ENCODE data around the gene ERVFRD-1. TPM values are rescaled to one million over a fixed set of nuclear protein-coding genes. Genes with fewer than 3 reads are reported as not detected.
"Not testable (repeated sequence)": the region's sequence is repeated elsewhere in the genome, so short reads cannot be mapped to it uniquely, and the experiment has no call there.

Gene ERVFRD-1
- total RNA-seq, 1 donor: 0.10 TPM

DNA sequence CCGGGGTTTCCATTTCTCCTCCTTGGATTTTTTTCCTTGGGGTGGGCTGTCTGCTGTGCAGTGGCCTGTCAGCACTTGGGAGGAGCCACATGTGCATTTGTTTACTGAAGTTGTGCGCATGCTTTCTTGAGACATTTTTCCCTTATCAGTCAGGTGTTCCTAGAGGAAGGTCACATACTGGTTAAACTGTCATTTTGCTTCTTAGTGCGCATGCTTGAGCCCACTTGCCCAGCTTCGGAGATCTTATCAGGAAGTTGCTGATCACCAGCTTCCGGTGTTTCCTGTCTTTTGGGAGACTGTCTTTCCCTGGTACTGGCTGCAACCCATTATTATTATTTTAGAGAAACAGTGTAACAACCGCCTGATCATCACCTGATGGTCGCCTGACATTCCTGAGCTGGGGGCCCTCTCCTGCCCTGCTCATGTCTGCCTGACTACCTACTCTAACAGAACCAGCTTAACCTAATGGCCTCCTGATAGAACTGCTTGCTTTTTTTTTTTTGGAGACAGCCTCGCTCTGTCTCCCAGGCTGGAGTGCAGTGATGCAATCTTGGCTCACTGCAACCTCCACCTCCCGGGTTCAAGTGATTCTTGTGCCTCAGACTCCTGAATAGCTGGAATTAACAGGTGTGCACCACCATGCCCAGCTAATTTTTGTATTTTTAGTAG is 378 bp upstream of the ERVFRD-1 start:
- Histone ChIP-seq H3K27me3 (ENCODE audit: insufficient read depth, low read length) (no peaks in the 10 kb centered on the region), H3K4me3 (ENCODE audit: low read length) (no peak overlapping the region), H3K4me1 (ENCODE audit: insufficient read depth, low read length) (peaks cover 14% of the 10 kb centered on the region), H3K9me3 (ENCODE audit: low read depth, low read length) (no peaks in the 10 kb centered on the region)

DNA sequence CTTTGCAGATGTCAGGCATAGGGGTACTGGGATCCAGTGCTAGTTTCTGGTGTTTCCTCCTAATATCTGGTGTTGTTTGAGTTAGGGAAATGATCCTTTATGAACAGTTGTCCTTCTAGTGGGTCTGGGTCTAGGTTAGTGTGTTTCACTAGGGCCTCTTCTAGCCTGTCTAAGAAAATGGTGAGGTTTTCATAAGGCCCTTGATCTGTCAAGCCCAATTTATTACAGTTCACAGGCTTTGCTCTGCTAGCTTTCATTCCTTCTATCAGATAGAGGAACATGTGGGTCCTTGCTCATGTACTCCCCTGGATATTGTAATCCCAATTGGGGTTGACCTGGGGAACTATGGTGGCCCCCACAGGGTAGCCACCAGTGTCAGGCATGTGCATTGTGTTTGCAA is 2.8 kb downstream of the ERVFRD-1 start:
- H3K27me3 ChIP-seq (ENCODE audit: insufficient read depth, low read length): no peaks in the 10 kb centered on the region
- H3K9me3 ChIP-seq (ENCODE audit: low read depth, low read length): no peaks in the 10 kb centered on the region
- peaks cover 14% of the 10 kb centered on the region for H3K4me1 ChIP-seq (ENCODE audit: insufficient read depth, low read length)
- no peak overlapping the region for H3K4me3 ChIP-seq (ENCODE audit: low read length)

DNA sequence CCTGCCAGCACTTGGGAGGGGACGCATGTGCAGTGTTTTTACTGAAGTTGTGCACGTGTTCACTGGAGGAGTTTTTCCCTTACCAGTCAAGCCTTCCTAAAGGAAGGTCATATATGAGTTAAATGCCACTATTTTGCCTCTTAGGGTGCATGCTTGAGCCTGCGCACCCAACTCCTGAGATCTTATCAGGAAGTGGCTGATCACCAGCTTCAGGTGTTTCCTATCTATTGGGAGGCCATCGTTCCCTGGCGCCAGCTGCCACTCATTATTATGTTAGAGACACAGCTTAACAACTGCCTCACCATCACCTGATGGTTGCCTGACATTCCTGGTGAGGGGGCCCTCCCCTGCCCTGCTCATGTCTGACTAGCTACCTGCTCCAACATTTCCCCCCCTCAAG is 8.5 kb downstream of the ERVFRD-1 start:
- Histone ChIP-seq H3K4me3 (ENCODE audit: low read length) (no peak overlapping the region), H3K9me3 (ENCODE audit: low read depth, low read length) (no peaks in the 10 kb centered on the region), H3K4me1 (ENCODE audit: insufficient read depth, low read length) (no peaks in the 10 kb centered on the region), H3K27me3 (ENCODE audit: insufficient read depth, low read length) (no peaks in the 10 kb centered on the region)

DNA sequence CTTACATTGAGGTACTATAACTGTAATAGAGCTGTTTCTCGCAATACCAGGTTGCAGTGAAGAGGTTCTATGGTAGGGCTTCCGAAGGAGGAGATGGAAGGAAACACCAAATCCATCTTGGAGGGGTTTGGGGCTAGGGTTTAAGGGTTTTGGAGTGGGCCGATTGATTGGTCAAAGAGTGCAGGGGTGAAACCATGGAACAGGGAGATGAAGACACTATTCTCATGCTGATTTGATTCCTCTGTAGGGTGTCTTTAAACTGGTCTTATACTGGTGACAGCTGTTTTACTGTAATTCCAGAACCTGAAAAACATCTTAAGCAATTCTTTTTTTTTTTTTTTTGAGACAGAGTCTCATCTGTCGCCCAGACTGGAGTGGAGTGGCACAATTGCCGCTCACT is 10.1 kb downstream of the ERVFRD-1 start:
- Histone ChIP-seq H3K4me1 (ENCODE audit: insufficient read depth, low read length) (peaks cover under 1% of the 10 kb centered on the region), H3K4me3 (ENCODE audit: low read length) (no peak overlapping the region), H3K27me3 (ENCODE audit: insufficient read depth, low read length) (no peaks in the 10 kb centered on the region), H3K9me3 (ENCODE audit: low read depth, low read length) (no peaks in the 10 kb centered on the region)

DNA sequence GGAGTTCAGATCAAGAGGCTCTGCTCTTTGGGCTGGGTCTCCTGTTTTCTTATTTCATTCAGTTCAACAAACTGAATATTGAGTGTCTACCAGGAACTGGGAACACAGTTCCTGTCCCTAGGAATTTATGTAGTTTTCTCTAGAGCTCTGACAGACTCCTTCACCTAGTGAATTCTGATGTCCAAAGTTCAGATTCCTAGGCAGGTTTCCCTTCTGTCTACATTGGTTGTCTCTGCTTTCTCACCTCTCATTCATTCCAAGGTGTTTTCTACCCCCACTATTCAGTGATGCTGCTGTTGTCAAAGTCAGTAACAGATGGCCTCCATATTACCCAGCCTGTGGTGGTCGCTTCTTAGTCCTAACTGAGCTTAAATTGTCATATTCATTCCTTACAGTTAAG is 13.5 kb downstream of the ERVFRD-1 start:
- Histone ChIP-seq H3K4me1 (ENCODE audit: insufficient read depth, low read length) (peaks cover 21% of the 10 kb centered on the region), H3K9me3 (ENCODE audit: low read depth, low read length) (no peaks in the 10 kb centered on the region), H3K27me3 (ENCODE audit: insufficient read depth, low read length) (no peaks in the 10 kb centered on the region), H3K4me3 (ENCODE audit: low read length) (no peak overlapping the region)

DNA sequence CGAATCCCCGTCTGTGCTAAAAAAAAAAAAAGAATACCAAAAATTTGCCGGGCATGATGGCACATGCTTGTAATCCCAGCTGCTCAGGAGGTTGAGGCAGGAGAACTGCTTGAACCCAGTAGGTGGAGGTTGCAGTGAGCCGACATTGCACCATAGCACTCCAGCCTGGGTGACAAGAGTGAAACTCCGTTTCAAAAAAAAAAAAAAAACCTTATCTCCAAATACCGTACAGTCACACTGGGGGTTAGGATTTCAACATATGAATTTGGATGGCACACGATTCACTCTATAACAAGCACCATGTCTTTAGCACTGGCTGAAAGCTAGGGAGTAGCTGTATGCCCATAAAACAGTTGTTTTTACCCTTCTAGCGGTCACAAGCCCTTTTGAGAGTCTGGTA is 14.0 kb downstream of the ERVFRD-1 start:
- Histone ChIP-seq H3K27me3 (ENCODE audit: insufficient read depth, low read length) (no peaks in the 10 kb centered on the region), H3K9me3 (ENCODE audit: low read depth, low read length) (no peaks in the 10 kb centered on the region), H3K4me3 (ENCODE audit: low read length) (no peak overlapping the region), H3K4me1 (ENCODE audit: insufficient read depth, low read length) (peaks cover 25% of the 10 kb centered on the region)

DNA sequence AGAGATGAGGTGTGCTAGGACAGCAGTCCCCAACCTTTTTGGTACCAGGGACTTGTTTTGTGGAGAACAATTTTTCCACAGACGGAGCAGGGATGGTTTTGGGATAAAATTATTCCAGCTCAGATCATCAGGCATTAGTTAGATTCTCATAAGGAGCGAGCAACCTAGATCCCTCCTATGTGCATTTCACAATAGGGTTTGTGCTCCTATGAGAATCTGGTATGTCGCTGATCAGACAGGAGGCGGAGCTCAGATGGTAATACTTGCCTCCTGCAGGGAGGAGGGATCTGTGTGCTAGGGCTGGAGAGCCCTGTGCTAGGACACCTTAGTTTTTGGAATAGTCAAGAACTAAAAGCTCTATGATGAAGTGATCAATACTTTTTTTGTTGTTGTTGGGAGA is 15.4 kb downstream of the ERVFRD-1 start:
- Histone ChIP-seq H3K27me3 (ENCODE audit: insufficient read depth, low read length) (no peaks in the 10 kb centered on the region), H3K9me3 (ENCODE audit: low read depth, low read length) (no peaks in the 10 kb centered on the region), H3K4me3 (ENCODE audit: low read length) (no peak overlapping the region), H3K4me1 (ENCODE audit: insufficient read depth, low read length) (peaks cover 25% of the 10 kb centered on the region)

DNA sequence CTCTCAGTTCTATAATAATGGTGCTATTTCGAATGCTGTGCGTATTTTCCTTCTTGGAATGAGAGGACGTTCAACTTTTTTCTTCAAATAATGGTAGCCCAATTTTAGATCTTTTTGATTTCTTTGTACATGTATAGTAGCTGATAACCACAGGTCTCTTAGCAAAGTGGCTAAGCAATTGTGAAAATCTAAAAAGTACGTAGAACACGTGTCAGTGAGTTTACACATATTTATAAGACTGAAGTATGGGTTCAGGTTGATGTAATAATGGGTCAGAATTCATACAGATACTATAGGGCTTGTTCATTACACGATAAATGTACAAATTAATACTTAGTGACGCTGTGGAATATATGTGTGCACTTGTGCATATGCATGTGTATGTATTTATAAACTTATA is 16.6 kb downstream of the ERVFRD-1 start:
- peaks cover 25% of the 10 kb centered on the region for H3K4me1 ChIP-seq (ENCODE audit: insufficient read depth, low read length)
- H3K4me3 ChIP-seq (ENCODE audit: low read length): peak overlapping the region; percentile 97
- no peaks in the 10 kb centered on the region for H3K9me3 ChIP-seq (ENCODE audit: low read depth, low read length)
- H3K27me3 ChIP-seq (ENCODE audit: insufficient read depth, low read length): no peaks in the 10 kb centered on the region

DNA sequence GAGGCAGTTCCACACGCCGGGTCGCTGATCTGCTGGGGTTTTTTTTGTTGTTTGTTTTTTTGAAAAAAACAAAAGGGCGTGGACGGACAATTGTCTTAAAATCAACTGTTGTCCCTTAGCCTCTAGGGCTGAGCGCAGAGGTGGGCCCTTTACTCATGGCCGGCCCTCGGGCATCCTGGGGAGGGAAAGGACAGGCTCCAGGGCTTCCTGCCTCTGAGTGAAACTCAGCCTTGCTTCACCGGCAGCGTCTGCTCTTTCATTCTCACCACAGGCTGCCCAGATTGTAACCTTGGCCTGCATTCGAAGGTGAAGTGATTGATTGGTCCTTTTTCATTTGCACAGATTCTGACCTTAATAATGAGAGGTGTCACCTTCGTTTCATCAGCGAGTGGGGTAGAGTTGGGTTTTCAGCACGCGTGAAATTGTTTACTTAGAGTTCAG is 17.1 kb downstream of the ERVFRD-1 start:
- Histone ChIP-seq H3K4me1 (ENCODE audit: insufficient read depth, low read length) (peaks cover 25% of the 10 kb centered on the region), H3K27me3 (ENCODE audit: insufficient read depth, low read length) (no peaks in the 10 kb centered on the region), H3K9me3 (ENCODE audit: low read depth, low read length) (no peaks in the 10 kb centered on the region), H3K4me3 (ENCODE audit: low read length) (peak overlapping the region; percentile 97)

DNA sequence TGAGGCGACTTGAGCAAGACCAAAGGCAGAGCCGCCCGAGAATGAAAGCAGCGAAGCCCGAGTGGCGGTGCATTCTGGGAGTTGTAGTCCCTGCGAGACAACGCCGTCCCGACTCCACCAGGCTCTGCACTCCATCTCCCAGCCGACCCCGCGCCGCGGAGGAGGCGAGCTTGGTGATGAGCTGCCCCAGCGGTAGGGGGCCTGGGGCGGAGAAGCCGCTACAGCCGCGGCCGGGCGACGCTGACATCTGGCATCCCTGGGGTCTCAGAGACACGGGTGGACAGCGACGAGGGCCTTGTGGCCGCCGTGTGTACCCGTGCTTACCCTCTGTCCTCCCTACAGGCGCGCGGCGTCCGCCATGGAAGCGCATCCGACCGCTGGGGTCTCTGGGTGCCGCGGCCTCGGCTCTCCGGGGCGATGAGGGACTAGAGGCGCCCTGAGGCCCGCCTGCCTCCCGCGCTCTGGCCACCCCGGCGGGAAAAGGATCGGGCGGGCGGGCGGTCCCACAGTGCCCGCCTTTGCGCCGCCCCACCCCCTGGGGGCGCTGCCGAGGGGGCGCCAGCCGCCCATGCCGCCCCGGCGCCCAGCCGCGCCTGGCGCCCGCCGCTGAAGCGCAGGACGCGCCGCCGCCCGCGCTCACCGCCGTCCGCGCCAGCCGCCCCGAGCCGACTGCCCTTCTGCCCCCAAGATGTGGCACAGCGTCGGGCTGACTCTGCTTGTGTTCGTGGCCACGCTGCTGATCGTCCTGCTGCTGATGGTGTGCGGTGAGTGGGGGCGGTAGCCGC is 17.7 kb downstream of the ERVFRD-1 start, which contains the start of gene SMIM13:
TSS of gene SMIM13 (plus strand) at position 209 of the 785 bp plus-strand sequence. CDS start at position 689, 480 bp downstream.
- Histone ChIP-seq H3K27me3 (ENCODE audit: insufficient read depth, low read length) (no peaks in the 10 kb centered on the region), H3K4me3 (ENCODE audit: low read length) (peak within 1 kb of the TSS; percentile 97), H3K9me3 (ENCODE audit: low read depth, low read length) (no peaks in the 10 kb centered on the region), H3K4me1 (ENCODE audit: insufficient read depth, low read length) (peaks cover 25% of the 10 kb centered on the region)

DNA sequence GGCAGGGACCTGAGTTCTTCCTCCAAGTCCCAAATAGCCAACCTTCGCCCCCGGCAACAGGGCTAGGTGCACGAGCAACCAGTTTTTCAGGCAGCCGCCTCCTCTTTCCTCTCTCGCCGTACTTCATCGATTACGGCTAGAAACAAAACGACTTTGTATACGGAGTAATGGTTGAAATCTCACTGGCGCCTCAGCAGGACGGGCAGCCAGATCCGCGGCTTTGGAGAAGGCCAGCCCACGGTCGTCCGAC is 18.2 kb downstream of the ERVFRD-1 start:
- H3K27me3 ChIP-seq (ENCODE audit: insufficient read depth, low read length): no peaks in the 10 kb centered on the region
- peaks cover 25% of the 10 kb centered on the region for H3K4me1 ChIP-seq (ENCODE audit: insufficient read depth, low read length)
- H3K4me3 ChIP-seq (ENCODE audit: low read length): peak overlapping the region; percentile 97
- H3K9me3 ChIP-seq (ENCODE audit: low read depth, low read length): no peaks in the 10 kb centered on the region

DNA sequence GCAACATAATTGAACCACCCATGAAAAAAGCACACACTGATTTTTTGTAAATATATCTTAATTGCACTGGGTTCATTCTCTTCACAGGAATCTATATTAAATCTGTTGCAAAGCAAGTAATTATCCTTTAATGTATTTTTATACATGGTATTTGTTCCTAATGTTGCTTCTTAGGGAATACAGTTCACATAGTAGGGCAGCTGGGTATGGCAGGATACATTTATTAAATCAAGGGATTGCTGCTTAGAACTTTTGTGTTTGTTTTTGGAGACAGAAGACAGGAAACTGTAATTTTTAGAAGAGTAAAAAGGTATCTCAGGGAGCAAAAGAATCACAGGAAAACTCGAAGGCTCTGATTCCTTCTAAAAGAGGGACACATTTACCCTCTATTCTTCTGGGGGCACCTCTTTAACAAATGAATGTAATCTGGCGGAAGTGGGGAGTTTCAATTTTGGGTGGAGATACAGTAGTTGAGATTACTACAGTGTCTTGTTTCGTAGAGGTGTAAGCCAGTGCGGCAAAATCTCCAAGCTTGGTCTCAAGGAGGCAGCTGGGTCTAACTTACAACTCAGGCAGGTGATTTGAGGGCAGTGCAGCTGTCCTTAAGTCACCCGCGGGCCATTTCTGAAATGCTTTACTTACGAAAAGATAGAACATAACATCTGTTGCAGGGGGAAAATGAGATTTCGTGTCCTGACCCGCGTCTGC is 18.7 kb downstream of the ERVFRD-1 start:
- Histone ChIP-seq H3K4me1 (ENCODE audit: insufficient read depth, low read length) (peaks cover 25% of the 10 kb centered on the region), H3K4me3 (ENCODE audit: low read length) (peak overlapping the region; percentile 97), H3K27me3 (ENCODE audit: insufficient read depth, low read length) (no peaks in the 10 kb centered on the region), H3K9me3 (ENCODE audit: low read depth, low read length) (no peaks in the 10 kb centered on the region)

DNA sequence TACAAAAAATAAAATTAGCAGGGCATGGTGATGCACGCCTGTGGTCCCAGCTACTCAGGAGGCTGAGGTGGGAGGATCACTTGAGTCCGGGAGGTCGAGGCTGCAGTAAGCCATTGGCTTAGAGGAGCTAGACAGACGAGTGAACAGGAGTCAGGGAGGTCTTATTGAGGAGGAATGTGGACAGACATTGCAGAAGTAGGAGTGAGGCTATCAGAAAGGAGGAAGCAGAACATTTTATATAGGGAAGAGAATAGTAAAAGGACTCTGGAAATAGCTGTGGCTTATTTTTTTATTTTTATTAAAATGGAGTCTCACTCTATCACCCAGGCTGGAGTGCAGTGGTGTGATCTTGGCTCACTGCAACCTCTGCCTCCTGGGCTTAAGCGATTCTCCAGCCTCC is 20.4 kb downstream of the ERVFRD-1 start:
- H3K4me3 ChIP-seq (ENCODE audit: low read length); H3K27me3 ChIP-seq (ENCODE audit: insufficient read depth, low read length); H3K9me3 ChIP-seq (ENCODE audit: low read depth, low read length): not testable (repeated sequence)
- H3K4me1 ChIP-seq (ENCODE audit: insufficient read depth, low read length): peaks cover 21% of the 10 kb centered on the region

DNA sequence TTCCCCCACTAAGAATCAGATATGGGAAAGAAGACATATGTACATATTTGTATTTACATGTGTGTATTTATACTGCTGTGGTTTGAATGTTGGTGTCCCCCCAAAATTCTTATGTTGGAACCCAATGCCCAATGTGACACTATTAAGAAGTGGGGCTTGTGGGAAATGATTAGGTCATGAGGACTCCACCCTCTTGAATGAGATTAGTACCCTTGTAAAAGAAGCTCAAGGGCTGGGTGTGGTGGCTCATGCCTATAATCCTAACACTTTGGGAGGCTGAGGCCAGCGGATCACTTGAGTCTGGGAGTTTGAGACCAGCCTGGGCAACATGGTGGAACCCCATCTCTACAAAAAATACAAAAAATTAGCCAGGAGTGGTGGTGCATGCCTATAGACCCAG is 21.8 kb downstream of the ERVFRD-1 start:
- no peak overlapping the region for H3K4me3 ChIP-seq (ENCODE audit: low read length)

DNA sequence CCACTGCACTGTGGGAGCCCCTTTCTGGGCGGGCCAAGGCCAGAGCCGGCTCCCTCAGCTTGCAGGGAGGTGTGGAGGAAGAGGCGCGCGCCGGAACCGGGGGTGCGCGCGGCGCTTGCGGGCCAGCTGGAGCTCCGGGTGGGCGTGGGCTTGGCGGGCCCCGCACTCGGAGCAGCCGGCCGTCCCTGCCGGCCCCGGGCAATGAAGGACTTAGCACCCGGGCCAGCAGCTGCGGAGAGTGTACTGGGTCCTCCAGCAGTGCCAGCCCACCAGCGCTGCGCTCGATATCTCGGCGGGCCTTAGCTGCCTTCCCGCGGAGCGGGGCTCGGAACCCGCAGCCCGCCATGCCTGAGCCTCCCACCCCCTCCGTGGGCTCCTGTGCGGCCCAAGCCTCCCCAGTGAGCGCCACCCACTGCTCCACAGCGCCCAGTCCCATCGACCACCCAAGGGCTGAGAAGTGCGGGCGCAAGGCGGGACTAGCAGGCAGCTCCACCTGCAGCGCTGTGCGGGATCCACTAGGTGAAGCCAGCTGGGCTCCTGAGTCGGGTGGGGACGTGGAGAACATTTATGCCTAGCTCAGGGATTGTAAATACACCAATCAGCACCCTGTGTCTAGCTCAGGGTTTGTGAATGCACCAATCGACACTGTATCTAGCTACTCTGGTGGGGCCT is 24.2 kb downstream of the ERVFRD-1 start:
- not testable (repeated sequence) for H3K4me3 ChIP-seq (ENCODE audit: low read length)

More for the DNA sequence above, 21.8 kb downstream of the ERVFRD-1 start:
- Histone ChIP-seq H3K9me3 (ENCODE audit: low read depth, low read length) (no peaks in the 10 kb centered on the region), H3K4me1 (ENCODE audit: insufficient read depth, low read length) (peaks cover 10% of the 10 kb centered on the region), H3K27me3 (ENCODE audit: insufficient read depth, low read length) (no peaks in the 10 kb centered on the region)

More for the DNA sequence above, 24.2 kb downstream of the ERVFRD-1 start:
- H3K27me3 ChIP-seq (ENCODE audit: insufficient read depth, low read length); H3K9me3 ChIP-seq (ENCODE audit: low read depth, low read length); H3K4me1 ChIP-seq (ENCODE audit: insufficient read depth, low read length): not testable (repeated sequence)
